ENCODE results near the gene CEMIP2. TPM values are rescaled to one million over a fixed set of nuclear protein-coding genes. Genes with fewer than 3 reads are reported as not detected.

CEMIP2 gene
- total RNA-seq, 1 experiment from 2014 or later: 40.5 TPM

- TF ChIP-seq RELA (CRISPR knock-in tag; IDR thresholded peaks at IDR 0.05; ENCODE audit: borderline replicate concordance): no peak
- TF ChIP-seq MYBL2 (CRISPR knock-in tag; IDR thresholded peaks at IDR 0.05): no peak
- TF ChIP-seq, protein P1, sequence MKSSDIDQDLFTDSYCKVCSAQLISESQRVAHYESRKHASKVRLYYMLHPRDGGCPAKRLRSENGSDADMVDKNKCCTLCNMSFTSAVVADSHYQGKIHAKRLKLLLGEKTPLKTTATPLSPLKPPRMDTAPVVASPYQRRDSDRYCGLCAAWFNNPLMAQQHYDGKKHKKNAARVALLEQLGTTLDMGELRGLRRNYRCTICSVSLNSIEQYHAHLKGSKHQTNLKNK (CRISPR knock-in tag; IDR thresholded peaks at IDR 0.05): no peak
- TF ChIP-seq TEAD4 (CRISPR knock-in tag; IDR thresholded peaks at IDR 0.05): no peak
- no peak for TF ChIP-seq FOXP4 (CRISPR knock-in tag; IDR thresholded peaks at IDR 0.05)
Measured at GRCh38 chr9:71684566-71684965, 83.7 kb downstream of the CEMIP2 start (continued).

GRCh38 chr9:71683598-71684235 lies 84.6 kb downstream of the CEMIP2 start:
- peak overlapping the region; percentile 81; the same call in 1 of the 2 replicates for H3K27ac Mint-ChIP-seq
- peaks cover 20% of the 10 kb centered on the region for H3K36me3 Mint-ChIP-seq
- ATAC-seq: peak; percentile 91

DNA sequence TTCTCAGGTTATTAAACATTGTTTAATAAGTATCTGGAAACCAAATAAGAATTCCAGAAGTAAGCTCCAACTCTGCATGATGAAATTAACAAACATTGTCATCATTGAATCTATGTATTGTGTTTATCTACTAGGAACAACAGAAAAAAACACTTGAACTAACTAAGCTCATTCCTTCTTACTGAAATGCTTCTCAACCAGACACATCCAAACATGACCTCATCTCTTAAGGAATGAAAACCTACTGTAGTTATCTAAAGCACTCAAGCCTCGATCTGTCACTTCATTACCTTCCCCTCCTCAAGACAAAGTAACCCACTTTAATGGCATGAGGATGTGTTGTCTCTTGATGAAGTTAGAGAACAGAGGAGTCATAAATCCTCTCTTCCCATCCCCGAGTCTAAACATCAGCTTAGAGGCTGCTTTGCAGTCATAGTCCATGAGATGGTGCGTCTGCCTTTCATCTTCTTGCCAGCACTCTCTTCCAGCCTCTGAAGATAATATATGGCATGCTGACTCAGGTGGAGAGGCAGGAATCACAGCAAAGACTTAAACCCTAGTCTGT lies 86.5 kb downstream of the CEMIP2 start:
- H3K4me3 Mint-ChIP-seq: no peak overlapping the region
- no peaks in the 10 kb centered on the region for H3K27me3 Mint-ChIP-seq (ENCODE audit: low read depth)
- ATAC-seq (no peak), DNase-seq (ENCODE audit: low spot score) (no peak)
- H3K36me3 Mint-ChIP-seq: peaks cover 14% of the 10 kb centered on the region
- ChIA-PET POLR2A (no interaction called here), CTCF (interaction anchor here (0.8 to 1.0 kb wide), 2 partner anchors 12 to 88 kb away, joined by 3 read pairs; no protein-coding TSS in a partner anchor)
- peaks cover 1% of the 10 kb centered on the region; the same call in 1 of the 2 replicates for H3K9me3 Mint-ChIP-seq
- TF ChIP-seq CTCF (IDR thresholded peaks at IDR 0.05) (no peak), IRF2 (CRISPR knock-in tag; IDR thresholded peaks at IDR 0.05; ENCODE audit: borderline replicate concordance, low read depth) (no peak), NFYB (CRISPR knock-in tag; conservative IDR thresholded peaks at IDR 0.05; ENCODE audit: low read depth) (no peak), EMX1 (CRISPR knock-in tag; IDR thresholded peaks at IDR 0.05) (no peak), FOXP1 (CRISPR knock-in tag; IDR thresholded peaks at IDR 0.05; ENCODE audit: borderline replicate concordance) (no peak), ZBTB21 (CRISPR knock-in tag; IDR thresholded peaks at IDR 0.05; ENCODE audit: borderline replicate concordance) (no peak), SOX15 (CRISPR knock-in tag; IDR thresholded peaks at IDR 0.05) (no peak), JUN (CRISPR knock-in tag; IDR thresholded peaks at IDR 0.05) (no peak)
- TF ChIP-seq, protein P2, sequence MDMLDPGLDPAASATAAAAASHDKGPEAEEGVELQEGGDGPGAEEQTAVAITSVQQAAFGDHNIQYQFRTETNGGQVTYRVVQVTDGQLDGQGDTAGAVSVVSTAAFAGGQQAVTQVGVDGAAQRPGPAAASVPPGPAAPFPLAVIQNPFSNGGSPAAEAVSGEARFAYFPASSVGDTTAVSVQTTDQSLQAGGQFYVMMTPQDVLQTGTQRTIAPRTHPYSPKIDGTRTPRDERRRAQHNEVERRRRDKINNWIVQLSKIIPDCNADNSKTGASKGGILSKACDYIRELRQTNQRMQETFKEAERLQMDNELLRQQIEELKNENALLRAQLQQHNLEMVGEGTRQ (CRISPR knock-in tag; IDR thresholded peaks at IDR 0.05): no peak
- H3K27ac Mint-ChIP-seq: peak overlapping the region; percentile 39; the same call in 1 of the 2 replicates
- H3K4me1 Mint-ChIP-seq: peaks cover 31% of the 10 kb centered on the region

More at GRCh38 chr9:71683598-71684235, 84.6 kb downstream of the CEMIP2 start:
- TF ChIP-seq IRF1 (CRISPR knock-in tag; IDR thresholded peaks at IDR 0.05): no peak
- no peak for TF ChIP-seq FOXP1 (CRISPR knock-in tag; IDR thresholded peaks at IDR 0.05; ENCODE audit: borderline replicate concordance)
- peak; percentile 57 for TF ChIP-seq ZNF423 (CRISPR knock-in tag; IDR thresholded peaks at IDR 0.05)
- peak; percentile 37 for DNase-seq (ENCODE audit: low spot score)
- H3K4me1 Mint-ChIP-seq: peaks cover 26% of the 10 kb centered on the region
- ChIA-PET CTCF (interaction anchor here (0.5 to 1.9 kb wide), 6 partner anchors 8 to 398 kb away, joined by 3 to 12 read pairs (median 4); no protein-coding TSS in a partner anchor), POLR2A (no interaction called here)
- no peaks in the 10 kb centered on the region for H3K9me3 Mint-ChIP-seq
- no peaks in the 10 kb centered on the region for H3K27me3 Mint-ChIP-seq (ENCODE audit: low read depth)
- H3K4me3 Mint-ChIP-seq: no peak overlapping the region
